ENCODE measurements around the gene NAGLU. TPM values are rescaled to one million over a fixed set of nuclear protein-coding genes. Genes with fewer than 3 reads are reported as not detected.

Gene NAGLU
- total RNA-seq, 3 donors from 2014 or later = 28.9 to 51.8 (median 35.6) TPM

DNA sequence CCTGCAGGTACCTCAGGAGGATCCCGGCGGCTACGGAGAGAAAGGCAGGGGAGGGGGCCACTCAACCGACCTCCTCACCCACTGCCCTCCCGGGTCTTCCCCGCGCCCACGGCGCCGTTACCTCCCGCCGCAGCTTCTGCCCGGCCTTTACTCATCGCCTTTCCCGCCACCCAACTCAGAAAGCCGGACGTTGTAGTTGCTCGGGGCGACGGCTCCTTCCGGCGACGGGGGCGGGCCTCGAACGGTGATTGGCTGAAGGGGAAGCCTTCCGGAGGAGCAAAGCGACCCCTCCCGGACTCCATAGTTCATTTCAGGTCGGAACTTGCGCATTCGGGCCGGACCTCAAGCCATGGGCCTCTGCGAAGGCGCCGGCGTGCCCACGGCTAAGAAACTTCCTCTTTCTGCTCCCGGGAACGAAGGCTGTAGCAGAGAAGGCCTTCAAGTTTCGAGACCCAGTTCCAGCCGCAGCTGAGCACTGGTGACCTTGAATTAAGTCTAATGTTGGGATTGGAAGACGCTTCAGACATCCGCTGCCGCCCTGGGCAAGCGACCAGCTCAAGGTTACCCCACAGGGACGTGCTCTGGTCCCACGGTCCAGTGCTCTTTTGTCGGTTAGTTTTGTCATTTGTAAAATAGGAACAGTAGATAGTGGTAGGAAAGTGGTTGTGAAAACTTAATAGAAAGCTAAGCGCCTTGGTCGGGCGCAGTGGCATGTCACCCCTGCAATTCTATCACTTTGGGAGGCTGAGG lies 41.7 kb downstream of the NAGLU start, which contains the start of gene PSMC3IP:
TSS of gene PSMC3IP (minus strand) at position 198 of the 750 bp plus-strand sequence. CDS start at position 155, 43 bp downstream.
- Histone ChIP-seq H3K36me3 (ENCODE audit: low read depth) (peaks cover 11% of the 10 kb centered on the region), H3K4me1 (ENCODE audit: low read depth) (peaks cover 17% of the 10 kb centered on the region), H3K4me3 (peak within 1 kb of the TSS; percentile 53), H3K9me3 (no peaks in the 10 kb centered on the region)
- intact Hi-C loops (cut with DNase I, micrococcal nuclease) = loop anchor here in 1 of 2 donors (10.0 kb wide), 1 partner anchor 97 kb away; the partner anchor contains the start of gene PLEKHH3
- DNase-seq (peak; percentile 96 to 97 (median 97)), ATAC-seq (peak; percentile 96)
- TF ChIP-seq CTCF (IDR thresholded peaks at IDR 0.05) = peak; percentile 41

DNA sequence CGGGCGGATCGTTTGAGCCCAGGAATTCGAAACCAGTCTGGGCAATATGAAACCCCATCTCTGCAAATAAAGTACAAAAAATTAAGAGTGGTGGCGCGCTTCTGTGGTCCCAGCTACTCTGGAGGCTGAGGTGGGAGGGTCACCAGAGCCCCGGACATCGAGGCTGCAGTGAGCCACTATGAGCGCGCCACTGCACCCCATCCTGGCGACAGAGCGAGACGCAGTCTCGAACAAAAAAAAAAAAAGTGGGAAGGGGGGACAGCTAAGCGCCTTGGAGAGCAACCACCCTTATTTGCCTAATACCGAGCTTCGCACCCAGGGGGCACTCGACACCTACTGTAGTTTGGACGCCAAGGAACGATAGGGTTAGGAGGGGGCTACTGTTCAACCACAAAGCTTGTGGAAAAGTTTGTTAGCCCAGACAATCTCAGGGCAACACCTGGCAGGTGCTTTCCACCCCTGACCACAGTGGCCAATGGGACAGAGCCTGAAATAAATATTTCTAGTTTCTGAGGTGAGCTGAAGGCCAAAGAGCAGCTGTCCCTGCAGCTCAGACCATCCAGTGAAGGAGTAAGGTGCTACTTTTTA lies 42.3 kb downstream of the NAGLU start:
- peak; percentile 29 for TF ChIP-seq CTCF (IDR thresholded peaks at IDR 0.05)
- ATAC-seq (peak; percentile 72), DNase-seq (peak; percentile 79 to 92 (median 88))
- H3K9me3 ChIP-seq = no peaks in the 10 kb centered on the region
- H3K4me1 ChIP-seq (ENCODE audit: low read depth) = peaks cover 17% of the 10 kb centered on the region
- intact Hi-C loops (cut with DNase I, micrococcal nuclease) = loop anchor here in 1 of 2 donors (10.0 kb wide), 1 partner anchor 96 kb away; the partner anchor contains the start of gene PLEKHH3
- H3K36me3 ChIP-seq (ENCODE audit: low read depth) = peaks cover 5% of the 10 kb centered on the region
- peak overlapping the region; percentile 53 for H3K4me3 ChIP-seq

DNA sequence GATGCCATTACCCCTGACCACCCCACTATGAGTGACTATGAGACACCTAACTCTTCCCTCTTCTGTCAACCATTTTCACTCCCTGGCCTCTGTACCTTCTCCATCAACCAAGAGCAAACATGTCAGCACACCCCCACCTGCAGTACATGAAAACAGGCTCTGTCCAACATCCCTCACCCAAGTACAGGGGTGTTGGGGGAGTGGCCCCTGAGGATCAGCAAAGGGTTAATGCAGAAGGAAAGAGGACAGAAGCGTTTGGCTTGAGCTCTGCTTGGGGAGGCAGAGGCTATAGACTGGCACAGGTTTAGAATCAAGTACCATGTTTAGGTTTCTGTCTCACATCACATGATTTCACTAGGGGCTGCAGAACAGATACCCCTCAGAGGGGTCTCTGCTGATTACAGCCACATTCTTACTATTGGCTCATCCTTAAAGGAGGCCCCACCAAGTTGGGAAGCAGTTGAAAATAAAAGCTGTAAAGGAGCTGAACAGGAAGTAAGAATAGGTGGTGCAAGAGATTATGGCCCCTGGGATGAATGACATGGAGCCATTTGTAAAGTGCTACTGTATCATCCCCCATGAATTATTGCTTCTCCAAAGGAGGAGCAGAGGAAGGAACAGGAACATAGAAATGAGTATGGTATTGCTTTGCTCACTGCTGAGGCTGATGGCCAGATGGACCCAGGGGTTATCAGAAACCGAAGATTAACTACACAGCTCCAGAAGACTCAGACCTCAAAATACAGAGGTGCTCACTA lies 43.9 kb downstream of the NAGLU start:
- intact Hi-C loops (cut with DNase I, micrococcal nuclease) = loop anchor here in 1 of 2 donors (10.0 kb wide), 1 partner anchor 95 kb away; the partner anchor contains the start of gene PLEKHH3
- no peak overlapping the region for H3K4me3 ChIP-seq
- TF ChIP-seq CTCF (IDR thresholded peaks at IDR 0.05) = no peak
- no peak for DNase-seq
- no peak for ATAC-seq
- H3K4me1 ChIP-seq (ENCODE audit: low read depth) = peaks cover 17% of the 10 kb centered on the region
- no peaks in the 10 kb centered on the region for H3K9me3 ChIP-seq
- no peaks in the 10 kb centered on the region for H3K36me3 ChIP-seq (ENCODE audit: low read depth)

DNA sequence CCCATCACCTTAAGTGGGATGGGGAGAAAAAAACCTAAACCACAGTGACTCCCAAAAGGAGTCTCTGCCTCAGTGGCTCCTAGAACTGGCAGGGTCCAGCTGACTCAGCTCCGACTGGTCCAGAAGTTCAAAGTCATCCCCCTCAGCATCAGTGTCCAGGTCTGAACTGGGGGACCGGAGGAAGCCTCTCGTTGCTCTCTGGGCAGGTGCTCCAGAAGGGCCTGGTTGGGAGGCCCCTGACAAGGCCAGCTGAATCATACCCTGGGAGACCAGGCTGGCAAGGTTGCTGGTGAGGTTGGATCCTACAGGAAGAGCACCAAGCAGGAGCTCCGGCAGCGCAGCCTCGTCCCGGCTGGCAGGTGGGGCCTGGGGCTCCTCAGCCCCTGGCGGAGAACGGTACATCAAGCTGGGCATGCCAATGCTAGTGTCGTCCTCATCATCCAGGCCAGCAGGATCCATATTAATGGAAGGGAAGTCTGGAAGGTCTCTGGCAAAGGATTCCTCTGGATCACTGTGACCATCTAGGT lies 45.8 kb downstream of the NAGLU start:
- no peak for ATAC-seq
- no peak for DNase-seq
- Histone ChIP-seq H3K9me3 (no peaks in the 10 kb centered on the region), H3K4me3 (no peak overlapping the region), H3K36me3 (ENCODE audit: low read depth) (no peaks in the 10 kb centered on the region), H3K4me1 (ENCODE audit: low read depth) (peaks cover 14% of the 10 kb centered on the region)
- intact Hi-C loops (cut with DNase I, micrococcal nuclease) = no loop called here
- TF ChIP-seq CTCF (IDR thresholded peaks at IDR 0.05) = no peak

DNA sequence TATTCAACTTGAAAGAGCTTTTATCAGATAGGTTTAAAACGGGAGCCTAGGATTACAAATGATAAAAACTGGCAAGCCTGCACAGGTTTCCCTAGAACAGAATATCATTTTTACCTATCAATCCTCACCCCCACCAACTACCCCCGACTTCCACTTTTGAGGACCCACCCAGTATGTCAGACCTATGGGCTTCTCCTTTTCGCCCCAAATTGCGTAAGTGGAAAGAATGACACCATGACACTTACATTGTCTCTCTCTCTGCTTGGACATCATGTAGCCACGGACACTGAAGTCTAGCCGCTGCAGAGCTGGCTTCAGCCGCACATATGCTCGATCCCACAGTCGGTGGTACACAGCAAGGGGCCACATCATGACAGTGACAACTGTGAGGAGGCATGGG lies 48.8 kb downstream of the NAGLU start:
- no peak for ATAC-seq
- intact Hi-C loops (cut with DNase I, micrococcal nuclease) = no loop called here
- Histone ChIP-seq H3K9me3 (no peaks in the 10 kb centered on the region), H3K4me1 (ENCODE audit: low read depth) (peaks cover 2% of the 10 kb centered on the region), H3K36me3 (ENCODE audit: low read depth) (no peaks in the 10 kb centered on the region), H3K4me3 (no peak overlapping the region)
- no peak for TF ChIP-seq CTCF (IDR thresholded peaks at IDR 0.05)
- DNase-seq = no peak

Measured in mucosa of descending colon (tissue), 3 donors.